GM12878 (cell line): ENCODE data around the gene ITGA8. TPM values are rescaled to one million over a fixed set of nuclear protein-coding genes. Genes with fewer than 3 reads are reported as not detected.

Experiments used
- ATAC-seq: fragments of 200-7000 bp; cut with Tn5 transposase; 3 replicates; pipeline ENCODE4 v1.9.1; 2020; ENCODE audit warnings: mild to moderate bottlenecking, moderate library complexity
- BruUV-seq: library from RNA; stranded (reverse); fragments of 400-500 nt; replicated peaks from 2 replicates; lab custom pipeline; 2021; lab: Mats Ljungman, UMichigan
- CTCF ChIA-PET: fragments of 300-600 bp; sonication (Branson Sonifier 250); formaldehyde crosslinking; extraction: SDS; loops from one replicate; lab custom pipeline; 2021; ENCODE audit warnings: inconsistent platforms; lab: Yijun Ruan, JAX
- POLR2A ChIA-PET: fragments of 350-600 bp; formaldehyde crosslinking; extraction: SDS; loops from one replicate; lab custom pipeline; 2021; ENCODE audit warnings: inconsistent platforms; lab: Charles Lee
- RAD21 ChIA-PET: fragments of 300-600 bp; sonication (Branson Sonifier 250); formaldehyde crosslinking; loops from one replicate; lab custom pipeline; 2023; ENCODE audit warnings: antibody characterized with exemption; ENCODE audit not compliant: unreplicated experiment; lab: Charles Lee
- SMC1A ChIA-PET: fragments of 300-600 bp; sonication (Branson Sonifier 250); formaldehyde crosslinking; loops from one replicate; lab custom pipeline; 2023; ENCODE audit not compliant: unreplicated experiment, uncharacterized antibody; lab: Charles Lee
- DNase-seq: peaks from one replicate; pipeline ENCODE4 v3.0.0-alpha.2; 2011; ENCODE audit warnings: low read depth, low spot score
- FAIRE-seq: peaks from 3 replicates; lab custom pipeline; 2011; peaks lifted over from hg19 to GRCh38; lab: Jason Lieb, UNC
- H2AFZ ChIP-seq: 2 replicates; pipeline ENCODE4 v1.6.0; 2011; ENCODE audit warnings: low read depth, low read length, control low read depth; ENCODE audit not compliant: control insufficient read depth
- H3K27ac ChIP-seq: 2 replicates; pipeline ENCODE4 v1.5.1; 2011; ENCODE audit warnings: control low read depth; ENCODE audit not compliant: control insufficient read depth, insufficient read depth
- H3K27me3 ChIP-seq, 2 experiments: replicated peaks in 1 of 2; 2 replicates each; pipeline versions ENCODE4 v1.6.0 to v1.6.1; 2011; ENCODE audit warnings: low read length in 1 of 2; ENCODE audit not compliant: control insufficient read depth in 2 of 2, insufficient read depth in 2 of 2
- H3K36me3 ChIP-seq, 2 experiments: 2 replicates each; pipeline ENCODE4 v1.5.1; 2011; ENCODE audit warnings: low read length in 1 of 2; ENCODE audit not compliant: control insufficient read depth in 2 of 2, insufficient read depth in 2 of 2
- H3K4me1 ChIP-seq: 2 replicates; pipeline ENCODE4 v1.6.1; 2011; ENCODE audit warnings: mild to moderate bottlenecking, low read length, moderate library complexity, mixed read lengths; ENCODE audit not compliant: control insufficient read depth, insufficient read depth
- H3K4me2 ChIP-seq: 2 replicates; pipeline ENCODE4 v1.6.0; 2011; ENCODE audit warnings: control low read depth; ENCODE audit not compliant: control insufficient read depth, insufficient read depth
- H3K4me3 ChIP-seq: fragments of 200-600 bp; sonication (generic); 2 replicates; pipeline ENCODE4 v1.5.1; 2016
- H3K79me2 ChIP-seq: 2 replicates; pipeline ENCODE4 v1.6.0; 2011; ENCODE audit warnings: low read length; ENCODE audit not compliant: control insufficient read depth, insufficient read depth
- H3K9ac ChIP-seq: 2 replicates; pipeline ENCODE4 v1.8.0; 2011; ENCODE audit warnings: low read length, control low read depth, mixed read lengths; ENCODE audit not compliant: control insufficient read depth, insufficient read depth
- H3K9me3 ChIP-seq: replicated peaks from 3 replicates; pipeline ENCODE4 v1.5.1; 2011; ENCODE audit warnings: mild to moderate bottlenecking, low read length; ENCODE audit not compliant: control insufficient read depth, insufficient read depth
- H4K20me1 ChIP-seq: 2 replicates; pipeline ENCODE4 v1.6.0; 2011; ENCODE audit not compliant: control insufficient read depth, insufficient read depth
- ASH2L ChIP-seq: fragments of 300-600, 200-600 bp; sonication (generic); IDR thresholded peaks from 2 replicates; pipeline ENCODE4 v1.6.1; 2017; ENCODE audit warnings: low read depth, mild to moderate bottlenecking, borderline replicate concordance
- CREM ChIP-seq: IDR thresholded peaks from 2 replicates; pipeline ENCODE4 v1.6.1; 2014; ENCODE audit warnings: antibody characterized with exemption, low read depth
- HDAC2 ChIP-seq: fragments of 200-600 bp; sonication (generic); IDR thresholded peaks from 2 replicates; pipeline ENCODE4 v1.6.1; 2017
- HDAC6 ChIP-seq: fragments of 200-600 bp; sonication (generic); IDR thresholded peaks from one replicate; pipeline ENCODE4 v1.8.0; 2017; ENCODE audit warnings: antibody characterized with exemption; ENCODE audit not compliant: unreplicated experiment
- NRF1 ChIP-seq: conservative IDR thresholded peaks from 2 replicates; pipeline ENCODE4 v1.6.1; 2011; ENCODE audit warnings: mild to moderate bottlenecking, low read depth, low read length, improper control_type of control experiment
- SMC3 ChIP-seq: IDR thresholded peaks from 2 replicates; pipeline ENCODE4 v1.6.1; 2011; ENCODE audit warnings: low read length, improper control_type of control experiment, borderline replicate concordance
- SUPT20H ChIP-seq: IDR thresholded peaks from 2 replicates; pipeline ENCODE4 v1.6.1; 2011; ENCODE audit warnings: low read depth, mild to moderate bottlenecking, low read length, moderate library complexity, borderline replicate concordance; ENCODE audit not compliant: control insufficient read depth
- ZBTB33 ChIP-seq: fragments of 450-650 bp; IDR thresholded peaks from 2 replicates; pipeline ENCODE4 v1.6.1; 2017; ENCODE audit warnings: mild to moderate bottlenecking
- WGBS: methylation state at CpG from one replicate; pipeline ENCODE4 v1.1.6; 2016; ENCODE audit warnings: low lambda C conversion rate; ENCODE audit not compliant: insufficient replicate concordance, insufficient coverage; ENCODE audit errors: missing lambda C conversion rate; 5-methylcytosine and 5-hydroxymethylcytosine counted together
- in situ Hi-C: fragments of 300-500 bp; cut with MboI; formaldehyde crosslinking; loops from 9 replicates; pipeline ENCODE4 v1.14.3; 2018; ENCODE audit warnings: mixed read lengths
- intact Hi-C: fragments of 100-400 bp; cut with micrococcal nuclease; formaldehyde crosslinking; loops from one replicate; pipeline ENCODE4 v1.14.2; 2022; ENCODE audit not compliant: unreplicated experiment
- polyA plus RNA-seq, 11 experiments: library from polyadenylated mRNA; depleted of rRNA in 4 of 11; unstranded in 6 of 11; stranded (reverse) in 5 of 11; fragments of >200 nt; fragmentation: Nextera tagmentation in 4 of 11; fragmentation: Illumina TruSeq in 1 of 11; extraction: Ambion mirVana in 4 of 11; extraction: Trizol in 1 of 11; gene quantifications; 1 replicate in 1 of 11; 2 replicates in 10 of 11; pipeline versions ENCODE4 v1.2.1 to v1.2.3, GENCODE V29; 2011 to 2016; ENCODE audit warnings: inconsistent platforms in 2 of 11, missing spikeins in 2 of 11, low read depth in 1 of 11
- total RNA-seq, 4 experiments: library from RNA; depleted of rRNA in 3 of 4; stranded (reverse); fragments of >200 nt in 3 of 4; fragmentation: Illumina TruSeq in 1 of 4; extraction: Trizol in 1 of 4; gene quantifications; 2 replicates each; pipeline versions ENCODE4 v1.2.1 to v1.2.3, GENCODE V29; 2013 to 2021
- TF ChIP-seq, protein P1 (sequence below): IDR thresholded peaks from 2 replicates; pipeline ENCODE4 v1.6.1; 2012; ENCODE audit warnings: mild to moderate bottlenecking, low read depth, low read length

The ITGA8 gene
- total and polyA plus RNA-seq, 10 of the 15 experiments (the other 5 are each of a cell fraction or from before 2014, with no cell fraction given) = 0.03 TPM; not detected in 9

GRCh38 chr10:15678851-15679250 is 40.9 kb downstream of the ITGA8 start:
- POLR2A ChIA-PET = no interaction called here

More at GRCh38 chr10:15678851-15679250, 40.9 kb downstream of the ITGA8 start:
- no peak for TF ChIP-seq CREM
- TF ChIP-seq NRF1 = no peak
- TF ChIP-seq, protein P1, sequence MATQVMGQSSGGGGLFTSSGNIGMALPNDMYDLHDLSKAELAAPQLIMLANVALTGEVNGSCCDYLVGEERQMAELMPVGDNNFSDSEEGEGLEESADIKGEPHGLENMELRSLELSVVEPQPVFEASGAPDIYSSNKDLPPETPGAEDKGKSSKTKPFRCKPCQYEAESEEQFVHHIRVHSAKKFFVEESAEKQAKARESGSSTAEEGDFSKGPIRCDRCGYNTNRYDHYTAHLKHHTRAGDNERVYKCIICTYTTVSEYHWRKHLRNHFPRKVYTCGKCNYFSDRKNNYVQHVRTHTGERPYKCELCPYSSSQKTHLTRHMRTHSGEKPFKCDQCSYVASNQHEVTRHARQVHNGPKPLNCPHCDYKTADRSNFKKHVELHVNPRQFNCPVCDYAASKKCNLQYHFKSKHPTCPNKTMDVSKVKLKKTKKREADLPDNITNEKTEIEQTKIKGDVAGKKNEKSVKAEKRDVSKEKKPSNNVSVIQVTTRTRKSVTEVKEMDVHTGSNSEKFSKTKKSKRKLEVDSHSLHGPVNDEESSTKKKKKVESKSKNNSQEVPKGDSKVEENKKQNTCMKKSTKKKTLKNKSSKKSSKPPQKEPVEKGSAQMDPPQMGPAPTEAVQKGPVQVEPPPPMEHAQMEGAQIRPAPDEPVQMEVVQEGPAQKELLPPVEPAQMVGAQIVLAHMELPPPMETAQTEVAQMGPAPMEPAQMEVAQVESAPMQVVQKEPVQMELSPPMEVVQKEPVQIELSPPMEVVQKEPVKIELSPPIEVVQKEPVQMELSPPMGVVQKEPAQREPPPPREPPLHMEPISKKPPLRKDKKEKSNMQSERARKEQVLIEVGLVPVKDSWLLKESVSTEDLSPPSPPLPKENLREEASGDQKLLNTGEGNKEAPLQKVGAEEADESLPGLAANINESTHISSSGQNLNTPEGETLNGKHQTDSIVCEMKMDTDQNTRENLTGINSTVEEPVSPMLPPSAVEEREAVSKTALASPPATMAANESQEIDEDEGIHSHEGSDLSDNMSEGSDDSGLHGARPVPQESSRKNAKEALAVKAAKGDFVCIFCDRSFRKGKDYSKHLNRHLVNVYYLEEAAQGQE = no peak
- no peak for TF ChIP-seq ASH2L
- no peak for TF ChIP-seq SUPT20H
- no peak for TF ChIP-seq ZBTB33
- no peak for TF ChIP-seq HDAC6
- no peak for TF ChIP-seq SMC3
- no peak for TF ChIP-seq HDAC2
- no peaks in the 10 kb centered on the region for H3K9me3 ChIP-seq
- no peaks in the 10 kb centered on the region; the same call in 1 of the 2 replicates for H4K20me1 ChIP-seq
- H3K4me1 ChIP-seq = no peaks in the 10 kb centered on the region
- no TSS peak for BruUV-seq
- peaks cover 0 to 2% of the 10 kb centered on the region in 2 experiments; a peak in 1 of 4 replicates for H3K27me3 ChIP-seq
- no peak overlapping the region for H3K4me2 ChIP-seq
- WGBS = 11% methylated on average over 3 of the region's 3 CpGs
- H3K9ac ChIP-seq = no peak overlapping the region
- ChIA-PET RAD21 (no interaction called here), CTCF (no interaction called here), SMC1A (no interaction called here)
- no peaks in the 10 kb centered on the region for H3K36me3 ChIP-seq
- intact Hi-C loops (no loop called here), in situ Hi-C loops (no loop called here)
- no peak for ATAC-seq
- no peak overlapping the region for H2AFZ ChIP-seq
- FAIRE-seq = no peak
- no peak overlapping the region for H3K27ac ChIP-seq
- no peak overlapping the region for H3K4me3 ChIP-seq
- no peak for DNase-seq
- H3K79me2 ChIP-seq = no peaks in the 10 kb centered on the region
